Mesendoderm (in vitro differentiated cells): ENCODE measurements around the gene VOPP1.

Experiments used
- DNase-seq: peaks from one replicate; pipeline ENCODE4 v3.0.0; 2013
- H2AK5ac ChIP-seq: 2 replicates; pipeline ENCODE4 v1.6.1; 2013; ENCODE audit warnings: low read length, inconsistent platforms
- H2BK120ac ChIP-seq: 2 replicates; pipeline ENCODE4 v1.6.1; 2013; ENCODE audit warnings: low read depth, mild to moderate bottlenecking, low read length, moderate library complexity, mixed read lengths
- H2BK15ac ChIP-seq: replicated peaks from 2 replicates; pipeline ENCODE4 v1.6.1; 2013; ENCODE audit warnings: low read depth, mild to moderate bottlenecking, moderate library complexity
- H2BK5ac ChIP-seq: 2 replicates; pipeline ENCODE4 v1.6.1; 2013; ENCODE audit warnings: low read length, inconsistent platforms
- H3K18ac ChIP-seq: 2 replicates; pipeline ENCODE4 v1.6.1; 2013; ENCODE audit warnings: mild to moderate bottlenecking, low read length, mixed read lengths
- H3K23ac ChIP-seq: one replicate; pipeline ENCODE4 v1.6.1; 2013; ENCODE audit warnings: low read length
- H3K27ac ChIP-seq: 2 replicates; pipeline ENCODE4 v1.5.1; 2013; ENCODE audit warnings: low read depth, mild to moderate bottlenecking, inconsistent platforms, low read length, moderate library complexity
- H3K27me3 ChIP-seq: 2 replicates; pipeline ENCODE4 v1.6.1; 2013; ENCODE audit warnings: low read length, control low read depth, mild to moderate bottlenecking, inconsistent platforms; ENCODE audit not compliant: insufficient read depth, poor library complexity
- H3K36me3 ChIP-seq: 2 replicates; pipeline ENCODE4 v1.6.1; 2013; ENCODE audit warnings: low read length, inconsistent platforms; ENCODE audit not compliant: control insufficient read depth, insufficient read depth
- H3K4ac ChIP-seq: one replicate; pipeline ENCODE4 v1.6.1; 2013; ENCODE audit warnings: low read depth, mild to moderate bottlenecking, low read length, moderate library complexity
- H3K4me1 ChIP-seq: 2 replicates; pipeline ENCODE4 v1.6.1; 2013; ENCODE audit warnings: low read depth, low read length, inconsistent platforms; ENCODE audit not compliant: control insufficient read depth
- H3K4me2 ChIP-seq: 2 replicates; pipeline ENCODE4 v1.6.1; 2013; ENCODE audit warnings: low read length
- H3K4me3 ChIP-seq: 2 replicates; pipeline ENCODE4 v1.5.1; 2013; ENCODE audit warnings: mild to moderate bottlenecking, low read length
- H3K56ac ChIP-seq: one replicate; pipeline ENCODE4 v1.6.1; 2013; ENCODE audit warnings: low read length
- H3K79me1 ChIP-seq: 2 replicates; pipeline ENCODE4 v1.6.1; 2013; ENCODE audit warnings: low read length, inconsistent platforms
- H3K79me2 ChIP-seq: 2 replicates; pipeline ENCODE4 v1.6.1; 2013; ENCODE audit warnings: mild to moderate bottlenecking, low read length; ENCODE audit not compliant: control insufficient read depth, insufficient read depth
- H3K9ac ChIP-seq: 2 replicates; pipeline ENCODE4 v1.6.1; 2013; ENCODE audit warnings: low read length, inconsistent platforms
- H4K5ac ChIP-seq: one replicate; pipeline ENCODE4 v1.6.1; 2013; ENCODE audit warnings: low read length
- H4K8ac ChIP-seq: one replicate; pipeline ENCODE4 v1.6.1; 2013; ENCODE audit warnings: low read depth, mild to moderate bottlenecking, control low read depth, low read length, moderate library complexity
- WGBS: extraction: QIAGEN DNeasy Blood & Tissue Kit; methylation state at CpG from one replicate; pipeline ENCODE4 v1.1.7; 2013; ENCODE audit warnings: low lambda C conversion rate, missing lambda C conversion rate; ENCODE audit not compliant: insufficient coverage; ENCODE audit errors: extremely low coverage; 5-methylcytosine and 5-hydroxymethylcytosine counted together

VOPP1 gene

DNA sequence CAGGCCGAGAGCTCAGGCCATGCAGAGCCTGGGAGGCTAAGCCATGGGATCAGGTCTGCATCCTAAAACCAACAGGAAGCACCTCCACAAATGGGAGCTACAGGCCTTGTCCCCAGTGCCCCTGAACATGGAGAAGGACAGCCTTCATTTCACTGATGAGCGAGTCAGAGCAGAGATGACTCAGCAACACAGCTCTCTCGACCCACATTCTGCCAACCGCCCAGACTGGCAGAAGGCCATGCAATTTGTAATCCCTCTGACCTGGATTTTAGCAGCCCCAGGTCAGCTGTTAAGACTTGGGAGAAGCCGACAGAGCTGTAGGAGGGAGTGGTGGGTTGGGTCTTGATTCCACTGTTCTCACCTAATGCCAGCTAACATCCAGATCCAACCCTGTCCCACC lies 25.5 kb downstream of the VOPP1 start:
- no peak overlapping the region for H2BK5ac ChIP-seq
- no peak overlapping the region for H2AK5ac ChIP-seq
- no peak overlapping the region for H3K56ac ChIP-seq
- peaks cover 34% of the 10 kb centered on the region for H3K79me1 ChIP-seq
- no peak overlapping the region for H3K27ac ChIP-seq
- DNase-seq: no peak
- H3K4me3 ChIP-seq: no peak overlapping the region
- no peak overlapping the region for H3K18ac ChIP-seq
- no peak overlapping the region for H3K9ac ChIP-seq
- no peak overlapping the region for H3K4ac ChIP-seq
- no peak overlapping the region for H3K23ac ChIP-seq
- H4K8ac ChIP-seq: no peak overlapping the region
- no peak overlapping the region for H2BK15ac ChIP-seq
- no peak overlapping the region for H2BK120ac ChIP-seq
- H3K4me2 ChIP-seq: no peak overlapping the region
- peaks cover 44% of the 10 kb centered on the region for H3K79me2 ChIP-seq
- no peaks in the 10 kb centered on the region for H3K27me3 ChIP-seq
- no CpG with 5 or more reads among the region's 5 CpGs for WGBS
- H3K36me3 ChIP-seq: no peaks in the 10 kb centered on the region
- no peak overlapping the region for H4K5ac ChIP-seq
- peaks cover 7% of the 10 kb centered on the region for H3K4me1 ChIP-seq

DNA sequence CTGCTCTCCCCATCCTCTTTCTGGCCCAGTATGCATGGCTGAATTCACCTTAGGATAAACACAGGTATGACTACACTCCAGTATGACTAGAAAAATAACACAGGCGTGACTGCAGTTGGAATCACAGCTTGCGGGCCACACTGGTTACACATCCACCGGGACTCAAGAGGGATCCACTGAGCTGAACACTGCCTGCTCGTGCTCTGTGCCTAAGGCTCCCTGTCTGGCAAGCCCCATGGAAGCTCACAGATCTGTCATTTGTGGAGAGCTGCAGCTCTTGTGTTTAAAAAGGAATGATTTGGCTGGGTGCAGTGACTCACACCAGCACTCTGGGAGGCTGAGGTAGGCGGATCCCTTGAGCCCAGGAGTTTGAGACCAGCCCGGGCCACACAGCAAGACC lies 26.8 kb downstream of the VOPP1 start:
- Histone ChIP-seq H2BK5ac (no peak overlapping the region), H3K36me3 (no peaks in the 10 kb centered on the region), H3K27ac (no peak overlapping the region), H2BK120ac (no peak overlapping the region), H3K18ac (no peak overlapping the region), H4K5ac (no peak overlapping the region), H3K79me1 (peaks cover 28% of the 10 kb centered on the region), H2AK5ac (no peak overlapping the region), H3K4me2 (no peak overlapping the region), H3K56ac (no peak overlapping the region), H3K4me1 (peaks cover 7% of the 10 kb centered on the region), H3K9ac (no peak overlapping the region), H2BK15ac (no peak overlapping the region), H3K23ac (no peak overlapping the region), H3K4me3 (no peak overlapping the region), H3K79me2 (peaks cover 36% of the 10 kb centered on the region), H3K4ac (no peak overlapping the region), H3K27me3 (no peaks in the 10 kb centered on the region), H4K8ac (no peak overlapping the region)
- no CpG with 5 or more reads among the region's 6 CpGs for WGBS
- no peak for DNase-seq

DNA sequence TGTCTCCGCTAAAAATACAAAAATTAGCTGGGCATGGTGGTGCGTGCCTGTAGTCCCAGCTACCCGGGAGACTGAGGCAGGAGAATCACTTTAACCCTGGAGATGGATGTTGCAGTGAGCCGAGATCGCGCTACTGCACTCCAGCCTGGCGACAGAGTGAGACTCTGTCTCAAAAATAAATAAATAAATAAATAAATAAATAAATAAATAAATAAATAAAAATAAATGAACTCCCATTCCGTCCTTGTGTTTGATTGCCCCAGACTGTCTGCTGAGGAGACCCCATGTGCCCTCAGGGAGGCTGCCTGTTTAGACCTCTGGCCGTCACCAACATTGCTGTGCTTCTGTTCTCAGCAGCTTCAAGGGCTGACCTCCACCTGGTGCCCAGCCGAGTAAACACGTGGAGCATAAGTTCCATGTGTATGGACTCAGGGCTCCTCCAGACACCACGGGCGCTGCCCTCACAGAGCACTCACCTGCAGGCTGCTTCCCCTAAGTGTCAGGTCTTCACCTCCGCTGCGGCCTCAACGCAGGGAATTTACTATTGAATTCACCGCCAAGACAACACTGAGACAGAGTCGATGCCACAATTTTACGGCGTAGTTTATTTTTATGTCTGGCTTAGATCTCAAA lies 32.0 kb downstream of the VOPP1 start:
- Histone ChIP-seq H2AK5ac (no peak overlapping the region), H2BK5ac (no peak overlapping the region), H4K8ac (no peak overlapping the region), H4K5ac (no peak overlapping the region), H3K27me3 (no peaks in the 10 kb centered on the region), H3K4me2 (no peak overlapping the region), H2BK15ac (no peak overlapping the region), H3K4ac (no peak overlapping the region), H3K79me2 (peaks cover 30% of the 10 kb centered on the region), H3K9ac (no peak overlapping the region), H3K4me1 (peaks cover 3% of the 10 kb centered on the region), H3K56ac (no peak overlapping the region), H3K79me1 (peaks cover 25% of the 10 kb centered on the region), H3K23ac (no peak overlapping the region), H3K27ac (no peak overlapping the region), H3K18ac (no peak overlapping the region), H2BK120ac (no peak overlapping the region), H3K36me3 (no peaks in the 10 kb centered on the region), H3K4me3 (no peak overlapping the region)
- WGBS: no CpG with 5 or more reads among the region's 20 CpGs
- DNase-seq: no peak

DNA sequence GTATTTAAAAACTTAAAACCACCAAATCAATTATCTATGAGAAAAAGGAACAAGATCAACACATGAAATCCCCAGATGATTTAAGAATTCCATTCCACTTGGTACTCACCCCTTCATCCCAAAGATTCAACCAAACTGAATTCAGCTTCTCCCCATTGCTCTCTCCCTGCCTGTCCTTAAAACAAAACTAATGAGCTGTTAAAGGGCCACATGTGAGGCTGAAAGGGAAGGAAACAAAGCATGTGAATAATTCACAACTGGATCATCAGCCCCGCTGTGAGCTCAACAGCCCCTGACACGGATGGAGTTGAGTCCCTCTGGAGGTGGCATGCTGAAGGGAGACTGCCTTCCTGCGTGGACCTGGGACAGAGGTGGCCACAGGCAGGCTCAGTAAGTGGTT lies 32.9 kb downstream of the VOPP1 start:
- Histone ChIP-seq H3K79me1 (peaks cover 26% of the 10 kb centered on the region), H4K8ac (no peak overlapping the region), H3K23ac (no peak overlapping the region), H2BK5ac (no peak overlapping the region), H3K4me2 (no peak overlapping the region), H3K27ac (no peak overlapping the region), H3K4ac (no peak overlapping the region), H2BK15ac (no peak overlapping the region), H3K4me3 (no peak overlapping the region), H3K18ac (no peak overlapping the region), H3K4me1 (peaks cover 3% of the 10 kb centered on the region), H3K27me3 (no peaks in the 10 kb centered on the region), H2AK5ac (no peak overlapping the region), H2BK120ac (no peak overlapping the region), H3K9ac (no peak overlapping the region), H3K79me2 (peaks cover 33% of the 10 kb centered on the region), H3K36me3 (no peaks in the 10 kb centered on the region), H4K5ac (no peak overlapping the region), H3K56ac (no peak overlapping the region)
- WGBS: no CpG with 5 or more reads among the region's 3 CpGs
- DNase-seq: peak; percentile 84

DNA sequence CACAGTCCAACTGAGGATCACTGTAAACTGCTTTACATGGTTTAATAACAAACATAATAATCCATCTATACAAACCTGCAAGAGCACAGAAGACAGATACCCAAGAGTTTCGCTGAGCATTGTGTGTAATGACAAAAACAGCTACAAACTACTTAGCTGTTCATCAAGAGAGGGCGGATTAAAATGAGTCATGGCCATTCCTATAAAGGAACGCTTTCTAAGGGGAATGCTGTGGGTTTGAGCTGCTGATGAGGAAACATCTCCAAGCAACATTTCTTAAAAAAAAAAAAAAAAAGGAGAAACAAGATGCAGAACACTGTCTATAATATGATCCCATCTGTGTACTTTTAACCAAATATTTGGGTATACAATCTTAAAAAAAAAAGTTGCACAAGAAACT lies 33.8 kb downstream of the VOPP1 start:
- no peak overlapping the region for H3K27ac ChIP-seq
- H3K4ac ChIP-seq: no peak overlapping the region
- H3K4me3 ChIP-seq: no peak overlapping the region
- no CpG with 5 or more reads among the region's 3 CpGs for WGBS
- H2BK120ac ChIP-seq: no peak overlapping the region
- no peak overlapping the region for H4K8ac ChIP-seq
- peaks cover 36% of the 10 kb centered on the region for H3K79me2 ChIP-seq
- H2BK5ac ChIP-seq: no peak overlapping the region
- DNase-seq: no peak
- no peak overlapping the region for H3K56ac ChIP-seq
- H3K4me2 ChIP-seq: no peak overlapping the region
- H3K9ac ChIP-seq: no peak overlapping the region
- no peak overlapping the region for H4K5ac ChIP-seq
- H3K79me1 ChIP-seq: peaks cover 29% of the 10 kb centered on the region
- H3K4me1 ChIP-seq: peaks cover 3% of the 10 kb centered on the region
- H3K27me3 ChIP-seq: no peaks in the 10 kb centered on the region
- no peak overlapping the region for H3K18ac ChIP-seq
- no peak overlapping the region for H2BK15ac ChIP-seq
- no peaks in the 10 kb centered on the region for H3K36me3 ChIP-seq
- H3K23ac ChIP-seq: no peak overlapping the region
- H2AK5ac ChIP-seq: no peak overlapping the region

DNA sequence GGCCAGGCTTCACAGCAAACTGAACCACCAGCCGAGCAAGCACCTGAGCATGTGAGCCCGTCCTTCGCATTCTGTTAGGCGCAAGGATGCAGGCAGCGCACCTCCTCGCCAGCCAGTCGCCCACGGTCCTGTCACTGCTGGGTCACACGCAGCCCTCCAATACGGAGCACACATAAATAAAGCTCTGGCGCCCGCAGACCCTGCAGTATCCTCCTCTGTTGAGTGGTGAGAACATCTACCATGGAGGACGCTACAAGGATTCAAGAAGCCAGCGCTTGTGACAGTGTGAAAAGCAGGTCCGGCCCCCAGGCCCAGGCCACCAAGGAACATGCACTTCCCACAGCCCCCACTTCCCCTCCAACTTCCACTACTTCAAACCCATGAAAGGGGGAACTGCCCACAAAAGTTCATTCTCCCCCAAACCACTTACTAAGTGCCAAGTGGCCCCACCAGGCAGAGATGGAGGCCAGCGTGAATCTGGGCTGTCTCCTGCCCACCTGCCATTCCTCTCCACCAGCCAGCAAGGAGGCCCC lies 34.8 kb downstream of the VOPP1 start:
- no CpG with 5 or more reads among the region's 16 CpGs for WGBS
- no peak for DNase-seq

More for the DNA sequence above, 34.8 kb downstream of the VOPP1 start:
- H3K4me3 ChIP-seq: no peak overlapping the region
- no peak overlapping the region for H3K9ac ChIP-seq
- no peak overlapping the region for H3K18ac ChIP-seq
- no peak overlapping the region for H3K27ac ChIP-seq
- no peak overlapping the region for H2BK5ac ChIP-seq
- peaks cover 5% of the 10 kb centered on the region for H3K4me1 ChIP-seq
- H3K79me2 ChIP-seq: peaks cover 41% of the 10 kb centered on the region
- H4K5ac ChIP-seq: no peak overlapping the region
- no peaks in the 10 kb centered on the region for H3K27me3 ChIP-seq
- peaks cover 33% of the 10 kb centered on the region for H3K79me1 ChIP-seq
- no peak overlapping the region for H2BK15ac ChIP-seq
- H4K8ac ChIP-seq: no peak overlapping the region
- no peak overlapping the region for H3K23ac ChIP-seq
- H3K4me2 ChIP-seq: no peak overlapping the region
- H3K56ac ChIP-seq: no peak overlapping the region
- no peak overlapping the region for H3K4ac ChIP-seq
- no peaks in the 10 kb centered on the region for H3K36me3 ChIP-seq
- H2AK5ac ChIP-seq: no peak overlapping the region
- H2BK120ac ChIP-seq: no peak overlapping the region
